SK-N-SH treated with all-trans-retinoic acid at 6 μM for 48 hours (cell line): ENCODE measurements around the gene GLIPR2.

Experiments
- ATAC-seq: fragments of 200-7000 bp; cut with Tn5 transposase; 3 replicates; pipeline ENCODE4 v1.9.1; 2020; ENCODE audit warnings: mild to moderate bottlenecking, moderate library complexity
- BACH2 ChIP-seq: fragments of 250-450 bp; sonication (Bioruptor Pico); IDR thresholded peaks from 2 replicates; pipeline ENCODE4 v1.9.0; 2021; ENCODE audit warnings: mild to moderate bottlenecking, borderline replicate concordance
- CSRNP3 ChIP-seq: fragments of 250-450 bp; sonication (Bioruptor Pico); IDR thresholded peaks from 2 replicates; pipeline ENCODE4 v1.5.1; 2021; ENCODE audit warnings: mild to moderate bottlenecking, moderate library complexity
- GLIS3 ChIP-seq: fragments of 250-450 bp; sonication (Bioruptor Pico); IDR thresholded peaks from 2 replicates; pipeline ENCODE4 v1.5.0; 2020; ENCODE audit warnings: mild to moderate bottlenecking, moderate library complexity
- ISL1 ChIP-seq: fragments of 250-450 bp; sonication (Bioruptor Pico); IDR thresholded peaks from 2 replicates; pipeline ENCODE4 v2.1.2; 2022; ENCODE audit warnings: mild to moderate bottlenecking, moderate library complexity
- OSR1 ChIP-seq: fragments of 250-450 bp; sonication (Bioruptor Pico); IDR thresholded peaks from 2 replicates; pipeline ENCODE4 v1.8.0; 2022; ENCODE audit warnings: moderate library complexity, mild to moderate bottlenecking, inconsistent platforms
- PATZ1 ChIP-seq: fragments of 250-450 bp; sonication (Bioruptor Pico); IDR thresholded peaks from 2 replicates; pipeline ENCODE4 v1.8.0; 2020; ENCODE audit warnings: mild to moderate bottlenecking, moderate library complexity, borderline replicate concordance
- PPARA ChIP-seq: fragments of 250-450 bp; sonication (Bioruptor Pico); IDR thresholded peaks from 2 replicates; pipeline ENCODE4 v1.5.0; 2020; ENCODE audit warnings: mild to moderate bottlenecking, borderline replicate concordance
- RARB ChIP-seq: fragments of 250-450 bp; sonication (Bioruptor Pico); IDR thresholded peaks from 2 replicates; pipeline ENCODE4 v1.8.0; 2021; ENCODE audit warnings: mild to moderate bottlenecking, moderate library complexity
- TCF4 ChIP-seq: fragments of 250-450 bp; sonication (Bioruptor Pico); IDR thresholded peaks from 2 replicates; pipeline ENCODE4 v1.8.0; 2021; ENCODE audit warnings: mild to moderate bottlenecking, moderate library complexity, borderline replicate concordance
- TOX ChIP-seq: fragments of 250-450 bp; sonication (Bioruptor Pico); IDR thresholded peaks from 2 replicates; pipeline ENCODE4 v1.8.0; 2021; ENCODE audit warnings: mild to moderate bottlenecking, moderate library complexity, borderline replicate concordance
- TSHZ2 ChIP-seq: fragments of 250-450 bp; sonication (Bioruptor Pico); IDR thresholded peaks from 2 replicates; pipeline ENCODE4 v1.5.0; 2020; ENCODE audit warnings: mild to moderate bottlenecking, moderate library complexity
- ZC3H10 ChIP-seq: fragments of 250-450 bp; sonication (Bioruptor Pico); IDR thresholded peaks from 2 replicates; pipeline ENCODE4 v1.5.1; 2021; ENCODE audit warnings: mild to moderate bottlenecking, moderate library complexity
- ZFP3 ChIP-seq: fragments of 250-450 bp; sonication (Bioruptor Pico); IDR thresholded peaks from 2 replicates; pipeline ENCODE4 v1.5.0; 2020; ENCODE audit warnings: mild to moderate bottlenecking, moderate library complexity
- ZFP30 ChIP-seq: fragments of 450-650 bp; formaldehyde crosslinking; IDR thresholded peaks from 2 replicates; pipeline ENCODE4 v1.5.0; 2022; ENCODE audit warnings: mild to moderate bottlenecking, moderate library complexity
- ZNF565 ChIP-seq: fragments of 450-650 bp; formaldehyde crosslinking; conservative IDR thresholded peaks from 2 replicates; pipeline ENCODE4 v1.5.0; 2020; ENCODE audit warnings: low read depth, mild to moderate bottlenecking, moderate library complexity
- TF ChIP-seq, protein P1 (sequence below): fragments of 250-450 bp; sonication (Bioruptor Pico); IDR thresholded peaks from 2 replicates; pipeline ENCODE4 v1.8.0; 2021; ENCODE audit warnings: low read depth, mild to moderate bottlenecking, moderate library complexity, borderline replicate concordance

The GLIPR2 gene

DNA sequence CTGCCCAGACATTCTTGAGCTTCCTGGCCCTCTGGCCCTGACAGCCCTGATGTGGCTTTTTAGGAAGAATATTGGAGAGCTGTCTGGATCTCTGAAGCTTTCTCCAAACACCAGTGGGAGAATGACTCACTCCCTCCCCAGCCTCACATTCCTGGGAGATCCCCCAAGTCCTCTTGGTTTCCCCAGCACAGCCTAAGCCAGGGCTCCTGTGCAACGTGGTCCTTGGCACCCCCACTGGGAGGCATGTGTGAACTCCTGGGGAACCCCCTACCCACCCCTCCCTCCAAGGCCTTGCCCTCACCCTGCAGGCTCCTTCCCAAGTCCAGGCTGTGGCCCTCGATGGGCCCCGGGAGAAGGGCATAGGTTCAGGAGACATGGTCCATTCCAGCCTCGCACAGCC lies 12.7 kb downstream of the GLIPR2 start (continued):
- TF ChIP-seq, protein P1, sequence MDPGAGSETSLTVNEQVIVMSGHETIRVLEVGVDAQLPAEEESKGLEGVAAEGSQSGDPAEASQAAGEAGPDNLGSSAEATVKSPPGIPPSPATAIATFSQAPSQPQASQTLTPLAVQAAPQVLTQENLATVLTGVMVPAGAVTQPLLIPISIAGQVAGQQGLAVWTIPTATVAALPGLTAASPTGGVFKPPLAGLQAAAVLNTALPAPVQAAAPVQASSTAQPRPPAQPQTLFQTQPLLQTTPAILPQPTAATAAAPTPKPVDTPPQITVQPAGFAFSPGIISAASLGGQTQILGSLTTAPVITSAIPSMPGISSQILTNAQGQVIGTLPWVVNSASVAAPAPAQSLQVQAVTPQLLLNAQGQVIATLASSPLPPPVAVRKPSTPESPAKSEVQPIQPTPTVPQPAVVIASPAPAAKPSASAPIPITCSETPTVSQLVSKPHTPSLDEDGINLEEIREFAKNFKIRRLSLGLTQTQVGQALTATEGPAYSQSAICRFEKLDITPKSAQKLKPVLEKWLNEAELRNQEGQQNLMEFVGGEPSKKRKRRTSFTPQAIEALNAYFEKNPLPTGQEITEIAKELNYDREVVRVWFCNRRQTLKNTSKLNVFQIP = no peak

DNA sequence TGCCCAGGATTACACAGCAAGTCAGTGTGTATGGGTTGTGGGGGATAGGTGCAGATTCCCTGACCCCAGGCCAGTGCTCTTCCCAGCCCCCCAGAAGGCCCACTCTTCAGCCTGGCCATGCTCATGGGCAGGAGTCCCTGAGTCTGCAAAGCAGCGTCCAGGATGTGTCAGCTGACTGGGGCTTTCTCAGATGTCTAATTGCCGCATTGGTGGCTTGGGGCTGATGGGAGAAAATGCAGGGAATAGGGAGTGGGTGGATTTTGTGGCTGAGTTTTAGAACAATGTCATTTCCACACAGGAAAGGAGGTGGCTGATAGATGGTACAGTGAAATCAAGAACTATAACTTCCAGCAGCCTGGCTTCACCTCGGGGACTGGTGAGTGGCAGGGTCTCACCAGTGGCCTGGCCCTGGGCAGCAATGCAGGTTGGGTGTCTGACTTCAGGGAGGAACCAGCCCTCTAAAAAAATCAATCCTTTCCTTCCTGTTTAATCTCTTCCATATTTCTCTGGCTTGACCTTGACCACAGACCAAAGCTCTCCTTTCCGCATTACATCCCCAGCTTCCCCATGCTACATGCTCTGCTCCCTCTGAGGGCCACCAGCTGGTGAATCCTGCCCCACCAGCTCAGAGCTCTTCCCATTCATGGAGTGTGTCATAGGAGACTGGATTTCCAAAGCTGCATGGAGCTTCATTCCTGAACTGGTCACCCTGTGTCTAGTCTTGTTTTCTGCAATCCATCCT lies 14.2 kb downstream of the GLIPR2 start:
- no peak for ATAC-seq
- no peak for TF ChIP-seq ZFP3 (CRISPR knock-in tag)
- no peak for TF ChIP-seq PATZ1 (CRISPR knock-in tag)
- no peak for TF ChIP-seq ZNF565
- TF ChIP-seq BACH2 (CRISPR knock-in tag) = no peak
- no peak for TF ChIP-seq PPARA
- TF ChIP-seq ZC3H10 (CRISPR knock-in tag) = no peak
- no peak for TF ChIP-seq CSRNP3 (CRISPR knock-in tag)

GRCh38 chr9:36151316-36152210 lies 15.0 kb downstream of the GLIPR2 start:
- no peak for TF ChIP-seq ISL1 (CRISPR knock-in tag)
- TF ChIP-seq GLIS3 = no peak
- no peak for TF ChIP-seq CSRNP3 (CRISPR knock-in tag)
- no peak for TF ChIP-seq PPARA
- TF ChIP-seq TSHZ2 (CRISPR knock-in tag) = no peak
- ATAC-seq = no peak

GRCh38 chr9:36152741-36153438 lies 16.4 kb downstream of the GLIPR2 start:
- ATAC-seq = no peak
- TF ChIP-seq OSR1 (no peak), ZFP30 (CRISPR knock-in tag) (no peak), CSRNP3 (CRISPR knock-in tag) (no peak), TCF4 (CRISPR knock-in tag) (no peak), PATZ1 (CRISPR knock-in tag) (no peak), RARB (CRISPR knock-in tag) (no peak), ZNF565 (no peak), TSHZ2 (CRISPR knock-in tag) (no peak), TOX (CRISPR knock-in tag) (no peak), ZFP3 (CRISPR knock-in tag) (no peak)
